HG02938 (cell line): ENCODE results near the gene KLHL12.

ENCODE experiments used
- ATAC-seq: cut with Tn5 transposase; IDR thresholded peaks from one replicate; pipeline ENCODE4 v1.9.1; 2021; ENCODE audit warnings: mild to moderate bottlenecking, moderate library complexity; ENCODE audit not compliant: unreplicated experiment

Gene KLHL12

GRCh38 chr1:202844259-202844658, 82.8 kb downstream of the KLHL12 start:
- ATAC-seq, result no peak

DNA sequence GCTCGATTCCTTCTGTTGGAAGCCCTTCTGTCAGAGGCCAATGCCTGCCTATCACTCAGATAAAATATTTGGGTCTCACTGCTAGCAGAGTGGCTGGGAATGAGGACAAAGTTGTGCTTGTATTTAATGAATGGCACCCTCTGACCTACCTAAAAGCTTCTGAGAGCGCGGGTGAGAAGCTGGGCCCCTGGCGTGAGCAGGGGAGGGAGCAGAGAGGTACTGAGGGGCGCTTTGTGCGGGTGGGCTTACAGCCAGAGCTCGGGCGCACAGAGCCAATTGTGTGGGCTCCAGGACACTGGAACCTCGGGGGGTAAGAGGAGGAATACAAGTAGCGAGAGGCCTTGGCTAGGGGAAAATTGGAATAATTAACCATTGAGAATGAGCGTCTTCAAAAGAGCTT, 84.0 kb downstream of the KLHL12 start:
- no peak for ATAC-seq
